ENCODE results near the gene TARP.

TARP gene

GRCh38 chr7:38273286-38273995, at the start of gene TARP:
Gene TARP (minus strand): TSS chr7:38273636.
- DNase-seq (ENCODE audit: low read depth) = no peak

GRCh38 chr7:38323156-38323555, 49.7 kb upstream of the TARP start:
- DNase-seq (ENCODE audit: low read depth) = no peak

GRCh38 chr7:38322461-38322860, 49.0 kb upstream of the TARP start:
- no peak for DNase-seq (ENCODE audit: low read depth)

GRCh38 chr7:38321967-38322366, 48.5 kb upstream of the TARP start:
- DNase-seq (ENCODE audit: low read depth) = no peak

GRCh38 chr7:38321515-38321944, 48.1 kb upstream of the TARP start:
- no peak for DNase-seq (ENCODE audit: low read depth)

GRCh38 chr7:38321050-38321449, 47.6 kb upstream of the TARP start:
- DNase-seq (ENCODE audit: low read depth) = no peak

- no peak for DNase-seq (ENCODE audit: low read depth)
Observed at GRCh38 chr7:38319873-38320272, 46.4 kb upstream of the TARP start.

GRCh38 chr7:38318803-38319416, 45.5 kb upstream of the TARP start:
- DNase-seq (ENCODE audit: low read depth) = no peak

- no peak for DNase-seq (ENCODE audit: low read depth)
Observed at GRCh38 chr7:38318241-38318640, 44.8 kb upstream of the TARP start.

GRCh38 chr7:38317515-38317914, 44.1 kb upstream of the TARP start:
- DNase-seq (ENCODE audit: low read depth) = no peak

- DNase-seq (ENCODE audit: low read depth) = no peak
Observed at GRCh38 chr7:38316733-38317360, 43.4 kb upstream of the TARP start.

GRCh38 chr7:38315410-38315809, 42.0 kb upstream of the TARP start:
- DNase-seq (ENCODE audit: low read depth) = no peak

- no peak for DNase-seq (ENCODE audit: low read depth)
Observed at GRCh38 chr7:38312821-38313220, 39.4 kb upstream of the TARP start.

- no peak for DNase-seq (ENCODE audit: low read depth)
Observed at GRCh38 chr7:38311329-38311937, 38.0 kb upstream of the TARP start.

GRCh38 chr7:38310591-38311101, 37.2 kb upstream of the TARP start:
- DNase-seq (ENCODE audit: low read depth) = no peak

- no peak for DNase-seq (ENCODE audit: low read depth)
Observed at GRCh38 chr7:38309555-38309954, 36.1 kb upstream of the TARP start.

GRCh38 chr7:38308140-38308539, 34.7 kb upstream of the TARP start:
- DNase-seq (ENCODE audit: low read depth) = no peak

- DNase-seq (ENCODE audit: low read depth) = no peak
Observed at GRCh38 chr7:38307640-38308039, 34.2 kb upstream of the TARP start.

GRCh38 chr7:38306914-38307313, 33.5 kb upstream of the TARP start:
- DNase-seq (ENCODE audit: low read depth) = peak; percentile 29

GRCh38 chr7:38306171-38306570, 32.7 kb upstream of the TARP start:
- DNase-seq (ENCODE audit: low read depth) = no peak

- DNase-seq (ENCODE audit: low read depth) = no peak
Observed at GRCh38 chr7:38303866-38304265, 30.4 kb upstream of the TARP start.

- no peak for DNase-seq (ENCODE audit: low read depth)
Observed at GRCh38 chr7:38300175-38300574, 26.7 kb upstream of the TARP start.
